T-helper 1 cell treated with Interleukin-12 subunit alpha and Interleukin-12 subunit beta and Interleukin-4 antibody, amounts not matched to agents 30 μg/mL and 1 μg/mL, for 36 hours (primary cell): ENCODE data around the gene HSD3B7.

Experiments
- H3K27ac Mint-ChIP-seq: one replicate; pipeline ENCODE4 v1.8.0; 2021; ENCODE audit warnings: mild to moderate bottlenecking, mixed read lengths
- H3K27me3 Mint-ChIP-seq: one replicate; pipeline ENCODE4 v1.8.0; 2021; ENCODE audit warnings: low read depth, mixed read lengths
- H3K36me3 Mint-ChIP-seq: one replicate; pipeline ENCODE4 v1.8.0; 2021; ENCODE audit warnings: low read depth, mixed read lengths
- H3K4me1 Mint-ChIP-seq: one replicate; pipeline ENCODE4 v1.8.0; 2021; ENCODE audit warnings: low read depth, mixed read lengths
- H3K4me3 Mint-ChIP-seq: one replicate; pipeline ENCODE4 v1.8.0; 2021; ENCODE audit warnings: mild to moderate bottlenecking, moderate library complexity, mixed read lengths
- H3K9me3 Mint-ChIP-seq: one replicate; pipeline ENCODE4 v1.8.0; 2021; ENCODE audit warnings: mixed read lengths

The HSD3B7 gene

GRCh38 chr16:30967795-30968194 lies 17.2 kb upstream of the HSD3B7 start:
- Mint-ChIP-seq H3K36me3 (peaks cover 58% of the 10 kb centered on the region), H3K27me3 (no peaks in the 10 kb centered on the region), H3K4me3 (no peak overlapping the region), H3K9me3 (no peaks in the 10 kb centered on the region), H3K27ac (no peak overlapping the region), H3K4me1 (peaks cover 2% of the 10 kb centered on the region)

GRCh38 chr16:30969246-30969842 lies 15.7 kb upstream of the HSD3B7 start:
- Mint-ChIP-seq H3K27ac (no peak overlapping the region), H3K36me3 (peaks cover 62% of the 10 kb centered on the region), H3K9me3 (no peaks in the 10 kb centered on the region), H3K27me3 (no peaks in the 10 kb centered on the region), H3K4me3 (no peak overlapping the region), H3K4me1 (peaks cover 2% of the 10 kb centered on the region)

DNA sequence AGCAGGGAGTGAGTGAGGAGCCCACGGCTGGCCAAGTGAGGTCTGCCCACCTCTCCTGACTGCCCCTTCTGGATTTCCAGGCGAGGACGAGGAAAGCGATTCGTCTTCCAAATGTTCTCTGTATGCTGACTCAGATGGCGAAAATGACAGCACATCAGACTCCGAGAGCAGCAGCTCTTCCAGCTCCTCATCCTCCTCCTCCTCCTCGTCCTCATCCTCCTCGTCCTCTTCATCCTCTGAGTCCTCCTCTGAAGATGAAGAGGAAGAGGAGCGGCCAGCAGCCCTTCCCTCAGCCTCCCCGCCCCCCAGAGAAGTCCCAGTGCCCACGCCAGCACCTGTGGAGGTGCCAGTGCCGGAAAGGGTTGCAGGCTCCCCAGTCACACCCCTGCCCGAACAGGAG lies 13.7 kb upstream of the HSD3B7 start:
- H3K36me3 Mint-ChIP-seq = peaks cover 61% of the 10 kb centered on the region
- H3K4me3 Mint-ChIP-seq = no peak overlapping the region
- no peak overlapping the region for H3K27ac Mint-ChIP-seq
- peaks cover 2% of the 10 kb centered on the region for H3K4me1 Mint-ChIP-seq
- no peaks in the 10 kb centered on the region for H3K9me3 Mint-ChIP-seq
- H3K27me3 Mint-ChIP-seq = no peaks in the 10 kb centered on the region

DNA sequence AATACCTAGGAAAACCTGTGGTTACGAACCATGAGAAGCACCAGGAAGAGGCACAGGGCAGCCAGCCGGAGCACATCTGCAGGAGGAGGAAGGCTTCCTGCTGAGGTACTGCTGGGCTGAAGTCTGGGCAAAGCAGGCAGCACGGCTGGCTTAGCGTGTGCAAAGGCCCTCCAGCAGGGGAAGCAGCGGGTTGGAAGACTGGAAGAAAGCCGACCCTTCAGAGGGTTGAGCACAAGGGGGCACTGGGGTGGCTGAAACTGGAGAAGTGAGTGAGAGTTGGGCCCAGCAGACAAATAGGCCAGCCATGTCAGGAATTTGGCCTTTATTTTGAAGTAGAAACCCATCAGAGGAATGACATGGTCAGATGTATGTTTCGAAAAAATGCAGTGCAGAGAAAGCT lies 12.1 kb upstream of the HSD3B7 start:
- no peaks in the 10 kb centered on the region for H3K9me3 Mint-ChIP-seq
- H3K36me3 Mint-ChIP-seq = peaks cover 58% of the 10 kb centered on the region
- H3K4me3 Mint-ChIP-seq = no peak overlapping the region
- no peaks in the 10 kb centered on the region for H3K27me3 Mint-ChIP-seq
- H3K27ac Mint-ChIP-seq = no peak overlapping the region
- peaks cover 2% of the 10 kb centered on the region for H3K4me1 Mint-ChIP-seq

DNA sequence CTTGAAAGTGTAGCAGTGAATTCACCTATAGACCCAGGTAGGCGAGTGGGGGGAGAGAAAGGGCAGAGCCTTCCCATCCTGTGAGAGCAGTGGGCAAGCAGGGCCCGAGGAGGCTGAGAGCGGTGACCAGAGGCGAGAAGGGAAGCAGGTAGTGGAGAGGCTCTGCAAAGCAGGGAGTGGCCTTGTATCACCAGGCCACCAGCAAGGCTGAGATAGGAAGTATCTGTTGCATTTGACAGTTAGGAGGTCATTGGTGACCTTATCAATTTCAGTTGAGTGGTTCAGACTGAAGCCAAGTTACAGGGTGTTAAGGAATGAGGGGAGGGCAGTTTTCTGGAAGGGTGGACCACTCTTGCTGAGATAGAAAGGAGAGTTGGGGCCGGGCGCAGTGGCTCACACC lies 10.7 kb upstream of the HSD3B7 start:
- H3K36me3 Mint-ChIP-seq = peaks cover 58% of the 10 kb centered on the region
- peaks cover 2% of the 10 kb centered on the region for H3K4me1 Mint-ChIP-seq
- H3K27me3 Mint-ChIP-seq = no peaks in the 10 kb centered on the region
- H3K27ac Mint-ChIP-seq = no peak overlapping the region
- no peak overlapping the region for H3K4me3 Mint-ChIP-seq
- H3K9me3 Mint-ChIP-seq = no peaks in the 10 kb centered on the region

DNA sequence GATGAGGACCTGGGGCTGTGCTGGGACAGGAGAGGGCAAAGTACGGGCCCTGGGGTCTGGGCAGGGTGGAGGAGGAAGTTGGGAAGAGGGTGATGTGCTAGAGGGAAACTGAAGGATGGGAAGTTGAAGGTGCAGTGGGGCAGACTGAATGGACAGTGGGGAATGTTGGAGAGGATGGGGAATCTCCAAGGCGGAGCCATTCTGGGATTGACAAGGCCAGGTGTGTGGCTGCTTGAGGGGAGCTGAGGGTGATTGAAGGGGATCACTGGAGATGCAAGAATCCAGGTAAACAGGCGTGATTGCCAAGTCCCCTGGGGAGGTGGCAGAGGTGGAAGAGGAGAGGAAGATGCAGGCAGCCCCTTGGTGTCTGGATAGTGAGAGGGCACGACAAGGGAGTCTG lies 8.5 kb upstream of the HSD3B7 start:
- Mint-ChIP-seq H3K27me3 (no peaks in the 10 kb centered on the region), H3K9me3 (no peaks in the 10 kb centered on the region), H3K4me3 (no peak overlapping the region), H3K4me1 (peaks cover 2% of the 10 kb centered on the region), H3K27ac (no peak overlapping the region), H3K36me3 (peaks cover 52% of the 10 kb centered on the region)

DNA sequence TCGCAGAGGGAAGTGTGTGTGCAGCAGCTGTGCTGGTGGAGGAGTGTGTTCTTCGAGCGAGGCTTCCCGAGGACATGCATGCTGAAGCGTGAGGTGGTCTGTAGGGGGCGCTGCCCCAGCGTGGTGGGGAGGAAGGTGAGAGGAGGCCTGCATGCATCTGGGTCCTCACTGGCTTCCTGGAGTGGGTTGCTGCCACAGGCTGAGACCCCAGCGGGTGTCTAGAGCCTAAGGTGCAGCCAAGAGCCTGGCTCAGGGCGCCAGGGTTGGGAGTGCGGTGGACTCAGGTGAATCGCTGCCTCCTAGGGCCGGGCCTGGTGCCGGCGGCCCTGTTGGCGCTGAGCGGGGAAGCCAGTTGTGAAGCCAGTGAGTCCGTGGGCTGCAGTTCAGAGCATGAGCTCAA lies 7.5 kb upstream of the HSD3B7 start:
- H3K27ac Mint-ChIP-seq = no peak overlapping the region
- no peaks in the 10 kb centered on the region for H3K27me3 Mint-ChIP-seq
- no peak overlapping the region for H3K4me3 Mint-ChIP-seq
- H3K4me1 Mint-ChIP-seq = no peaks in the 10 kb centered on the region
- H3K9me3 Mint-ChIP-seq = no peaks in the 10 kb centered on the region
- H3K36me3 Mint-ChIP-seq = peaks cover 44% of the 10 kb centered on the region

DNA sequence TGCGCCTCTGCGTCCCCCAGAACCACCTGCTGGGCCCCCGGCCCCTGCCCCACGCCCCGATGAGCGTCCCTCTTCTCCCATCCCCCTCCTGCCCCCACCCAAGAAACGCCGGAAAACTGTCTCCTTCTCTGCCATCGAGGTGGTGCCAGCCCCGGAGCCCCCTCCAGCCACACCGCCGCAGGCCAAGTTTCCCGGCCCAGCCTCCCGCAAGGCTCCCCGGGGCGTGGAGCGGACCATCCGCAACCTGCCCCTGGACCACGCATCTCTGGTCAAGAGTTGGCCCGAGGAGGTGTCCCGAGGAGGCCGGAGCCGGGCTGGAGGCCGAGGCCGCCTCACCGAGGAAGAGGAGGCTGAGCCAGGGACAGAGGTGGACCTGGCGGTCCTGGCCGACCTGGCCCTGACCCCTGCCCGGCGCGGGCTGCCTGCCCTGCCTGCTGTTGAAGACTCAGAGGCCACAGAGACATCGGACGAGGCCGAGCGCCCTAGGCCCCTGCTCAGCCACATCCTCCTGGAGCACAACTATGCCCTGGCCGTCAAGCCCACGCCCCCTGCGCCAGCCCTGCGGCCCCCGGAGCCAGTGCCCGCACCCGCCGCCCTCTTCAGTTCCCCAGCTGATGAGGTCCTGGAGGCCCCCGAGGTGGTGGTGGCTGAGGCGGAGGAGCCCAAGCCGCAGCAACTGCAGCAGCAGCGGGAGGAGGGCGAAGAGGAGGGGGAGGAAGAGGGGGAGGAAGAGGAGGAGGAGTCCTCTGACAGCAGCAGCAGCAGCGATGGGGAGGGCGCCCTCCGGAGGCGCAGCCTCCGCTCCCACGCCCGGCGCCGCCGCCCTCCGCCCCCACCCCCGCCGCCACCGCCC lies 5.6 kb upstream of the HSD3B7 start:
- H3K27me3 Mint-ChIP-seq = no peaks in the 10 kb centered on the region
- peaks cover 1% of the 10 kb centered on the region for H3K4me1 Mint-ChIP-seq
- no peaks in the 10 kb centered on the region for H3K9me3 Mint-ChIP-seq
- no peak overlapping the region for H3K27ac Mint-ChIP-seq
- no peak overlapping the region for H3K4me3 Mint-ChIP-seq
- peaks cover 36% of the 10 kb centered on the region for H3K36me3 Mint-ChIP-seq

DNA sequence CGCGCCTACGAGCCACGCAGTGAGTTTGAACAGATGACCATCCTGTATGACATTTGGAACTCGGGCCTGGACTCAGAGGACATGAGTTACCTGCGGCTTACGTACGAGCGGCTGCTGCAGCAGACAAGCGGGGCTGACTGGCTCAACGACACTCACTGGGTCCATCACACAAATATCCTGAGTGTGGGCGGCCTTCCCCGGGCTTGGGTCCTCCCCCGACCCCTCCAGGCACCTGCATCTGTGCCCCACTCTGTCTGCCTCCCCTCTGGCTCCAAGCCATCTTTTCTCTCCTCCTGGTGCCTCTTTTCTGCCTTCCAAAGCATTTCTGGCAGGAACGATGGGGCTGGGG lies 5.0 kb upstream of the HSD3B7 start:
- Mint-ChIP-seq H3K4me3 (no peak overlapping the region), H3K9me3 (no peaks in the 10 kb centered on the region), H3K27me3 (no peaks in the 10 kb centered on the region), H3K27ac (no peak overlapping the region), H3K4me1 (peaks cover 1% of the 10 kb centered on the region), H3K36me3 (peaks cover 34% of the 10 kb centered on the region)

DNA sequence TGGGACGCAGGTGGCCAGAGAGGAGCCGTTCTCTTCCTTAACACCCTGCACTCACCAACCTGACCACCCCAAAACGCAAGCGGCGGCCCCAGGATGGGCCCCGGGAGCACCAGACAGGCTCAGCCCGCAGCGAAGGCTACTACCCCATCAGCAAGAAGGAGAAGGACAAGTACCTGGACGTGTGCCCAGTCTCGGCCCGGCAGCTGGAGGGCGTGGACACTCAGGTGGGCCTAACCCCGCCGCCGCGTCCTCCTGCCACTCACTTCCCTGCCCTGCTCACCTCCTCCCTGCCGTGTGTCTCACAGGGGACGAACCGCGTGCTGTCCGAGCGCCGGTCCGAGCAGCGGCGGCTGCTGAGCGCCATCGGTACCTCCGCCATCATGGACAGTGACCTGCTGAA lies 4.6 kb upstream of the HSD3B7 start:
- H3K4me3 Mint-ChIP-seq = no peak overlapping the region
- peaks cover 34% of the 10 kb centered on the region for H3K36me3 Mint-ChIP-seq
- H3K4me1 Mint-ChIP-seq = peaks cover 4% of the 10 kb centered on the region
- no peak overlapping the region for H3K27ac Mint-ChIP-seq
- H3K9me3 Mint-ChIP-seq = no peaks in the 10 kb centered on the region
- no peaks in the 10 kb centered on the region for H3K27me3 Mint-ChIP-seq

DNA sequence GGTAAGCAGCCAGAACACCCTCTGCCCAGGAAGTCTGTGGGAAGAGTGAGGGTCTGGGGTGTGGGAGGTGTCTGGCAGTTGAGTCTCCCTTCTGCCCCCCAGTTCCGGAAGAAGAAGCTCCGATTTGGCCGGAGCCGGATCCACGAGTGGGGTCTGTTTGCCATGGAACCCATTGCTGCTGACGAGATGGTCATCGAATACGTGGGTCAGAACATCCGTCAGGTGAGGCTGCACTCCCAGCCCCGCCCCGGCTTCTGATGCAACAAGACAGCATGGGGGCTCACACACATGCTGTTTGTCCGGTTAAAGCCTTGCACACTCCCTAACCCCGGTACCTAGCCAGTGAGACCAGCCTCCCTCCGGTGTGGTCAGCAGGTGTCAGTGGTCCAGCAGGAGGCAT lies 4.0 kb upstream of the HSD3B7 start:
- Mint-ChIP-seq H3K27me3 (no peaks in the 10 kb centered on the region), H3K27ac (no peak overlapping the region), H3K36me3 (peaks cover 30% of the 10 kb centered on the region), H3K9me3 (no peaks in the 10 kb centered on the region), H3K4me3 (no peak overlapping the region), H3K4me1 (peaks cover 4% of the 10 kb centered on the region)

- peaks cover 4% of the 10 kb centered on the region for H3K4me1 Mint-ChIP-seq
- no peak overlapping the region for H3K4me3 Mint-ChIP-seq
- no peaks in the 10 kb centered on the region for H3K27me3 Mint-ChIP-seq
- no peaks in the 10 kb centered on the region for H3K9me3 Mint-ChIP-seq
- peaks cover 20% of the 10 kb centered on the region for H3K36me3 Mint-ChIP-seq
- H3K27ac Mint-ChIP-seq = peak overlapping the region; percentile 52
Measured at GRCh38 chr16:30982548-30983288, 2.3 kb upstream of the HSD3B7 start.

- no peak overlapping the region for H3K27ac Mint-ChIP-seq
- no peaks in the 10 kb centered on the region for H3K27me3 Mint-ChIP-seq
- peaks cover 4% of the 10 kb centered on the region for H3K4me1 Mint-ChIP-seq
- H3K9me3 Mint-ChIP-seq = no peaks in the 10 kb centered on the region
- H3K4me3 Mint-ChIP-seq = no peak overlapping the region
- peaks cover 20% of the 10 kb centered on the region for H3K36me3 Mint-ChIP-seq
Measured at GRCh38 chr16:30983289-30983889, 1.6 kb upstream of the HSD3B7 start.

DNA sequence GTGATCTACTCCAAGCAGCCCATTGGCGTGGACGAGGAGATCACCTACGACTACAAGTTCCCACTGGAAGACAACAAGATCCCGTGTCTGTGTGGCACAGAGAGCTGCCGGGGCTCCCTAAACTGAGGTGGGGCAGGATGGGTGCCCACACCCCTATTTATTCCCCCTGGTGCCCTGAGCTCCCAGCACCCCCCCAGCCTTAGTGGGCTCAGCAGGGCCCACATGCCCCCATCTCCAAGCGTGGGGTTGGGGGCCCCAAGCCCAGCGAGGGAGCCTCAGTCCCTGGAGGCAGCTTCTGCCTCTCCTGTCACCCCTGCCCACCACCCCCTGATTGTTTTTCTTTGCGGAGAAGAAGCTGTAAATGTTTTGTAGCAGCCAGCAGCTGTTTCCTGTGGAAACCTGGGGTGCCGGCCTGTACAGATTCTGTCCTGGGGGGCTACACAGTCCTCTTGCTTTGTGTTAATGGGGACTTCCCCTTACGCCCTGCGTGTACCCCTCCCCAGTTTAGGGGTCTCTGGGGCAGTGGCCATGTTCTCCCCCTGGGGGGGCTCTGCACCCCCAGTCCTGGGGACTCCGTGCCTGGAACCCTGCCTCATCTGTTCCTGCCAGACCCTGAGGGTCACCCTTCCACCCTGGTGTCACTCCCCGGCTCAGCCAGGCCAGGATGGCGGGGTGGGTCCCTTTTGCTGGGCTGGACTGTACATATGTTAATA lies 953 bp upstream of the HSD3B7 start:
- H3K27ac Mint-ChIP-seq = no peak overlapping the region
- no peak overlapping the region for H3K4me3 Mint-ChIP-seq
- peaks cover 15% of the 10 kb centered on the region for H3K36me3 Mint-ChIP-seq
- peaks cover 4% of the 10 kb centered on the region for H3K4me1 Mint-ChIP-seq
- no peaks in the 10 kb centered on the region for H3K9me3 Mint-ChIP-seq
- H3K27me3 Mint-ChIP-seq = no peaks in the 10 kb centered on the region
